ENCODE data around the gene VPS72. TPM values are rescaled to one million over a fixed set of nuclear protein-coding genes. Genes with fewer than 3 reads are reported as not detected.

Gene VPS72
- polyA plus RNA-seq, 1 of the 3 experiments (the other 2 are of a cell fraction): 80.2 TPM

GRCh38 chr1:151137789-151138188 is 52.2 kb downstream of the VPS72 start:
- TF ChIP-seq CHD2 (IDR thresholded peaks at IDR 0.05; ENCODE audit: low read length, partially characterized antibody) (no peak), RCOR1 (IDR thresholded peaks at IDR 0.05; ENCODE audit: low read length) (no peak), USF1 (IDR thresholded peaks at IDR 0.05; ENCODE audit: borderline replicate concordance, low read depth) (no peak), REST (IDR thresholded peaks at IDR 0.05; ENCODE audit: low read depth, low read length) (no peak), MXI1 (IDR thresholded peaks at IDR 0.05; ENCODE audit: low read depth, low read length) (no peak), SIN3A (IDR thresholded peaks at IDR 0.05; ENCODE audit: borderline replicate concordance, low read depth, low read length) (no peak), MEF2A (IDR thresholded peaks at IDR 0.05; ENCODE audit: borderline replicate concordance, low read depth) (no peak), NFIC (IDR thresholded peaks at IDR 0.05; ENCODE audit: borderline replicate concordance) (no peak), GATA2 (CRISPR knock-in tag; IDR thresholded peaks at IDR 0.05) (no peak), FOSL2 (IDR thresholded peaks at IDR 0.05; ENCODE audit: borderline replicate concordance, low read depth) (no peak), TCF12 (IDR thresholded peaks at IDR 0.05) (no peak), IRF3 (IDR thresholded peaks at IDR 0.05; ENCODE audit: low read depth, low read length) (no peak)
- no peaks in the 10 kb centered on the region for H3K9me3 ChIP-seq
- H3K9me2 ChIP-seq: no peaks in the 10 kb centered on the region

More at GRCh38 chr1:151137789-151138188, 52.2 kb downstream of the VPS72 start:
- ChIA-PET POLR2A (no interaction called here), CTCF (no interaction called here)
- WGBS (ENCODE audit: low lambda C conversion rate): 88% methylated on average over 7 of the region's 7 CpGs
- H3K27me3 ChIP-seq (ENCODE audit: insufficient read depth): no peaks in the 10 kb centered on the region
- H3K4me3 ChIP-seq (ENCODE audit: low read depth in 2 of 2, low read length in 1 of 2): no peak overlapping the region
- no peak for DNase-seq
- H4K20me1 ChIP-seq (ENCODE audit: insufficient read depth): no peaks in the 10 kb centered on the region
- no peaks in the 10 kb centered on the region for H3K36me3 ChIP-seq (replicated peaks in 1 of 2; ENCODE audit: control insufficient read depth in 1 of 2, insufficient read depth in 2 of 2, low read length in 1 of 2)
- H2AFZ ChIP-seq (ENCODE audit: low read depth): no peak overlapping the region
- no peaks in the 10 kb centered on the region for H3K4me1 ChIP-seq (ENCODE audit: control insufficient read depth in 1 of 2, insufficient read depth in 2 of 2, low read depth in 1 of 2, low read length in 1 of 2)
- no peak overlapping the region for H3K4me2 ChIP-seq
- no peak overlapping the region for H3K9ac ChIP-seq
- H3K79me2 ChIP-seq (ENCODE audit: insufficient read depth): no peaks in the 10 kb centered on the region
- H3F3A ChIP-seq (replicated peaks; ENCODE audit: insufficient read depth): no peaks in the 10 kb centered on the region
- H3K27ac ChIP-seq (ENCODE audit: low read depth in 2 of 2, low read length in 1 of 2): no peak overlapping the region

Measured in SK-N-SH (cell line).